Upper lobe of right lung (tissue), 1 donor: Measurements from ENCODE around the gene SPDYE5. TPM values are rescaled to one million over a fixed set of nuclear protein-coding genes. Genes with fewer than 3 reads are reported as not detected.
"Not testable (repeated sequence)": the region's sequence is repeated elsewhere in the genome, so short reads cannot be mapped to it uniquely, and the experiment has no call there.

ENCODE experiments used
- ATAC-seq: fragments of 200-7000 bp; cut with Tn5 transposase; one replicate; pipeline ENCODE4 v1.9.1; 2020; ENCODE audit warnings: mild to moderate bottlenecking, moderate library complexity
- DNase-seq: peaks from one replicate; pipeline ENCODE4 v3.0.0-alpha.2; 2020
- H3K27ac ChIP-seq: fragments of 200-600 bp; one replicate; pipeline ENCODE4 v1.8.0; 2022
- H3K27me3 ChIP-seq: fragments of 200-600 bp; one replicate; pipeline ENCODE4 v1.8.0; 2022; ENCODE audit warnings: mild to moderate bottlenecking
- H3K36me3 ChIP-seq: fragments of 200-600 bp; one replicate; pipeline ENCODE4 v1.8.0; 2022
- H3K4me1 ChIP-seq: fragments of 200-600 bp; one replicate; pipeline ENCODE4 v1.8.0; 2022
- H3K4me3 ChIP-seq: fragments of 200-600 bp; one replicate; pipeline ENCODE4 v1.8.0; 2022; ENCODE audit warnings: mild to moderate bottlenecking
- H3K9me3 ChIP-seq: fragments of 200-600 bp; one replicate; pipeline ENCODE4 v1.8.0; 2022
- intact Hi-C: fragments of 100-400 bp; cut with DNase I; formaldehyde crosslinking; loops from one replicate; pipeline ENCODE4 v1.11.0; 2022
- long read RNA-seq: library from polyadenylated mRNA; unstranded; transcript quantifications from one replicate; pipeline ENCODE4 v2.0.0, GENCODE V29; 2021
- total RNA-seq: library from RNA; stranded (reverse); fragmentation: NEBNext Ultra II Directional; extraction: Animal tissue kit (Norgen Biotek cat#: 25700); gene quantifications from one replicate; pipeline ENCODE4 v1.2.1, GENCODE V29; 2021
- TF ChIP-seq, protein P1 (sequence below): fragments of 200-600 bp; IDR thresholded peaks from one replicate; pipeline ENCODE4 v1.8.0; 2022; ENCODE audit warnings: antibody characterized with exemption
- donor health status: DM: no; HTN: yes; CAD: no; lungs with severe emphysema.

The SPDYE5 gene, protein sequence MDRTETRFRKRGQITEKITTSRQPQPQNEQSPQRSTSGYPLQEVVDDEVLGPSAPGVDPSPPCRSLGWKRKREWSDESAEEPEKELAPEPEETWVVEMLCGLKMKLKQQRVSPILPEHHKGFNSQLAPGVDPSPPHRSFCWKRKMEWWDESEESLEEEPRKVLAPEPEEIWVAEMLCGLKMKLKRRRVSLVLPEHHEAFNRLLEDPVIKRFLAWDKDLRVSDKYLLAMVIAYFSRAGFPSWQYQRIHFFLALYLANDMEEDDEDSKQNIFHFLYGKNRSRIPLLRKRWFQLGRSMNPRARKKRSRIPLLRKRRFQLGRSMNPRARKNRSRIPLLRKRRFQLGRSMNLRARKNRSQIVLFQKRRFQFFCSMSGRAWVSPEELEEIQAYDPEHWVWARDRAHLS
- total RNA-seq, result not detected
- long read RNA-seq, partial matches to known transcripts, result 0 of 8 reads
- long read RNA-seq, other reads (novel, unspliced or antisense), result 8 of 8 reads

DNA sequence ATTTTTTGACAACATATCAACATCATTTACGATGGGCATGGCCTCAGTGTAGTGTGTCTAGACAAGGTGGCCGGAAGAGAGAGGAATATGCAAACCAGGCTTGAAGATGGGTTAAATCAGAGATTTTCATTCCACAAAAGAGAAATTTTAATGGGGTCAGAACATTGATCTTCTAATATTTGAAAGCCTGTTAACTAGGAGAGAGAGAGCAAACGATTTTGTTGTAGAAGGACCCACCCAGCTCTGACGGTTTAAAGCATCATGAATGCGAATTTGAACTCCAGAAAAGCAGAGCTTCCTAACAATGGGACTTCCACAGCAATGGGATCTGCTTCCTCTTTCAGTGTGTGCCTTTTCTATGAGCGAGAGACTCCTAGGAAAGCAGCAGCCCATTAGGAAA lies at the start of gene SPDYE5:
SPDYE5 (plus strand) TSS at position 301 of the 400 bp plus-strand sequence. CDS start 1,728 bp downstream, outside the sequence.
- H3K36me3 ChIP-seq, DNase-seq, intact Hi-C loops, H3K9me3 ChIP-seq, ATAC-seq, H3K27ac ChIP-seq, H3K4me1 ChIP-seq, H3K4me3 ChIP-seq, H3K27me3 ChIP-seq: not testable (repeated sequence)

DNA sequence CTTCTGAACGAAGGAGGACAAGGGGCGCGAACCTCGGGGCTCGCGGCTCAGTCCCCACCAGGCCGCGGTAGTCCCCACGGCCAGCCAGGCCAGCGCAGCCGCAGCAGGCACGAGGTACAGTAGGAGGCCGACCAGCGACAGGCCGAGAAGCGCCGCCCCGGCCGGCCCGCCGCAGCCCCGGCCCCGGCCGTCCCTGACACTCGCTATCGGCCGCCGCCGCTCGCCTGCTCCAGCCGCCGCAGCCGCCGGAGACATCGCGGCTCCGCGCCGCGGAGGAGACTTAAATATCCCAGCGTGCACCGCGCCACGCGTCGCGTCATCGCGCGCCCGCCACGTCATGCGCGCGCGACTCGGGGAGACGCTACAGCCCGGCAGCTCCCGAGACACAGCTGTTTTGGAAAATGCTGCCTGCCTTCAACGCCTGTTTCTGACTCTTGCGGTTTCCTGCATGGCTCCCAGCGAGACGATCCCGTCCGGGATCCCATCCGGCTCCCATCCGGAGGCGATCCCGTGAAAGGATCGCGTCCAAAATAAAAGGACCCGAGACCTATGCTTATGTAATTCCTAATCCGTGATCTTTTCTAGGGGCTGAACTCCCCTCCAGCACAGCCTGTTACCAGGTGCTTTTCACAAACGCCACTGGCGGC lies 49.5 kb upstream of the SPDYE5 start:
- intact Hi-C loops, H3K27me3 ChIP-seq, H3K9me3 ChIP-seq, H3K4me1 ChIP-seq, DNase-seq: not testable (repeated sequence)
- peak overlapping the region; percentile 83 for H3K27ac ChIP-seq
- H3K4me3 ChIP-seq, result peak overlapping the region; percentile 59
- ATAC-seq, result peak; percentile 98
- H3K36me3 ChIP-seq, result peaks cover 31% of the 10 kb centered on the region

DNA sequence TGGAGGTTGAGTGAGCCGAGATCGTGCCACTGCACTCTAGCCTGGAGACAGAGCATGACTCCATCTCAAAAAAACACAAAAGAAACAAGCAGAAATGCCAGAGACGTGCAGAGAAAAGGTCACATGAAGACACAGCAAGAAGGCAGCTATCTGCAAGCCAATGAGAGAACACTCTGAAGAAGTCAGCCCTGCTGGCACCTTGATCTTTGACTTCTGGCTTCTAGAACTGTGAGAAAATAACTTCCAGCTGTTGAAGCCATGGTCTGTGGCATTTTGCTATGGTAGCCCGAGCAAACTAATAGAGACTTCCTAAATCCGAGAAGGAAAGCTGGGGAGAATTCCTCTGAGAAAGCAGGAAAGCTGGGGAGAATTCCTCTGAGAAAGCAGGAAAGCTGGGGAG lies 42.2 kb upstream of the SPDYE5 start:
- H3K36me3 ChIP-seq, H3K27me3 ChIP-seq, H3K4me1 ChIP-seq, H3K9me3 ChIP-seq, ATAC-seq, H3K27ac ChIP-seq, intact Hi-C loops, H3K4me3 ChIP-seq, DNase-seq: not testable (repeated sequence)

DNA sequence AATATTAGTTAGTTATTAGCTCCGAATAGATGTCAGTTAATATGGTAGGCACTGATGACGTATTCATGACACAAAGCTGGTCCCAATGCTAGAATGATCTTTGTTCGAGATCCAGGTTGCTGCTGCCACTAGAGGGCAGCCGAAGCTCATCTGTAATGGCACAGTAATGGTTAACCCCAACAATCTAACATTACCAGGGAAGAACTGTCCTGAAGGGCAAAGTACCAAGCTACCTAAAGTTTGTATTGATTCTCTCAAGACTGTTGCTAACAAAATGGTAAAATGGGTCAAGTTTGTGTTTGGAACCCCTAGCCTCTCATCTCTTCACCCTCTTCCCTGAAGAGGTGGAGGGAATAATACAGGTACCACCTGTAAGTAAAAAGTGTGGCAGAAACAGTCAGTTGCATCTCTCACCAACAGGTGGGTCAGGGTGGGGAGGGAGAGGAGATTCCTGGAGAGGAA lies 39.6 kb upstream of the SPDYE5 start:
- H3K4me3 ChIP-seq, DNase-seq, H3K9me3 ChIP-seq, H3K27ac ChIP-seq, H3K4me1 ChIP-seq, intact Hi-C loops, H3K36me3 ChIP-seq, H3K27me3 ChIP-seq: not testable (repeated sequence)
- TF ChIP-seq, protein P1, sequence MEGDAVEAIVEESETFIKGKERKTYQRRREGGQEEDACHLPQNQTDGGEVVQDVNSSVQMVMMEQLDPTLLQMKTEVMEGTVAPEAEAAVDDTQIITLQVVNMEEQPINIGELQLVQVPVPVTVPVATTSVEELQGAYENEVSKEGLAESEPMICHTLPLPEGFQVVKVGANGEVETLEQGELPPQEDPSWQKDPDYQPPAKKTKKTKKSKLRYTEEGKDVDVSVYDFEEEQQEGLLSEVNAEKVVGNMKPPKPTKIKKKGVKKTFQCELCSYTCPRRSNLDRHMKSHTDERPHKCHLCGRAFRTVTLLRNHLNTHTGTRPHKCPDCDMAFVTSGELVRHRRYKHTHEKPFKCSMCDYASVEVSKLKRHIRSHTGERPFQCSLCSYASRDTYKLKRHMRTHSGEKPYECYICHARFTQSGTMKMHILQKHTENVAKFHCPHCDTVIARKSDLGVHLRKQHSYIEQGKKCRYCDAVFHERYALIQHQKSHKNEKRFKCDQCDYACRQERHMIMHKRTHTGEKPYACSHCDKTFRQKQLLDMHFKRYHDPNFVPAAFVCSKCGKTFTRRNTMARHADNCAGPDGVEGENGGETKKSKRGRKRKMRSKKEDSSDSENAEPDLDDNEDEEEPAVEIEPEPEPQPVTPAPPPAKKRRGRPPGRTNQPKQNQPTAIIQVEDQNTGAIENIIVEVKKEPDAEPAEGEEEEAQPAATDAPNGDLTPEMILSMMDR, result peak; percentile 48
- peak; percentile 91 for ATAC-seq

DNA sequence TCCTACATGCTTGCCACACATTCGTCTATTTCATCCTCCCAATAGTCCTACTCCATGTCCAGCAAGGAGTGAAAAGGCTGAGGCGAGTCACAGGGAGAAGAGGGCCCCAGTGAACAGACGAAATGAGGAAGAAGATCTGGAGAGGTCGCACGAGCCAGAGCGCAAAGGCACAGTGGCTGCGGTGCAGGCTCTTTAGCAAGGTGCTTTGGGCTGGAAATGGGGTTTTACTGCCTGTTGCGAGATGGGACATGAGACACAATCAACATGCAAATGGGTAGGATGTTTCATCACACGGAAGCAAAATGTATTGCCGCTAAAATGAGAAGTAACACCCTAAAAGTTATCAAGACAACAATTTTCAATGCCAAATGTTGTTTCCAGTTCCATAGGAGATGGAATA lies 35.7 kb upstream of the SPDYE5 start:
- ATAC-seq, result peak; percentile 73
- intact Hi-C loops, H3K9me3 ChIP-seq, H3K36me3 ChIP-seq, DNase-seq, H3K4me3 ChIP-seq, H3K4me1 ChIP-seq, H3K27ac ChIP-seq, H3K27me3 ChIP-seq: not testable (repeated sequence)

DNA sequence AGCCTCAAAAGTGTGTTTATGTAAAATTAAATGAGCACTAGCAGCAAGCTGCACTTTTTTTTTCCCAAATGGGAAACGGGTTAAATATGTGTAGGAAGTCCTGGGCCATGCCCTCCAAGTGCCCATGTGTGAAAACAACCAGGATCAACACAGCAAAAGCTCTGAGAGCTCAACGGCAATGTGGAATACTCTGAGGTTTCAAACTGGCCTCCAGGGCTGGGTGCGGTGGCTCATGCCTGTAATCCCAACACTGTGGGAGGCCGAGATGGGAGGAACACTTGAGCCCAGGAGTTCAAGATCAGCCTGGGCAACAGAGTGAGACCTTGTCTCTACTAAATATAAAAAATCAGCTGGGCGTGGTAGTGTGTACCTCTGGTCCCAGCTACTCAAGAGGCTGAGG lies 34.1 kb upstream of the SPDYE5 start:
- DNase-seq, H3K36me3 ChIP-seq, H3K9me3 ChIP-seq, H3K27me3 ChIP-seq, ATAC-seq, H3K4me3 ChIP-seq, H3K27ac ChIP-seq, intact Hi-C loops, H3K4me1 ChIP-seq: not testable (repeated sequence)

DNA sequence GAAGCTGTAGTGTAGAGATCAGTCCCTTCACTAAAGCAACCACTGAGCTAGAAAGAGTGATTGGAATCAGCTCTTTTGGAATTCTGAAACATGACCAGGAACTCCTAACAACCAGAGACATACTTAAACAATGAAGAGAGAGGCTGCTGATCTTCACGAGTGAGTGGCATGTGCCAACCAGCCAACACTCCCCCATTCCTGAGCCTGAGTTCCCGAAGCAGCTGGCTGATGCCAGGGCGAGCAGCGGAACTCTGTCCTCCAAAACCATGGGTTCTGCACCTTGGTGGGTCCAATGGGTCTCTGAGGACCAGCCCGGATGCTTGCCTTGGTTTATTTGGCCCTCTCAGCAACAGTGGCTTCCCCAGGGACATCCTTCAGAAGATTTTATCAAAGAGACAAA lies 31.6 kb upstream of the SPDYE5 start:
- intact Hi-C loops, H3K36me3 ChIP-seq, H3K9me3 ChIP-seq, ATAC-seq, DNase-seq, H3K4me3 ChIP-seq, H3K4me1 ChIP-seq, H3K27ac ChIP-seq, H3K27me3 ChIP-seq: not testable (repeated sequence)

DNA sequence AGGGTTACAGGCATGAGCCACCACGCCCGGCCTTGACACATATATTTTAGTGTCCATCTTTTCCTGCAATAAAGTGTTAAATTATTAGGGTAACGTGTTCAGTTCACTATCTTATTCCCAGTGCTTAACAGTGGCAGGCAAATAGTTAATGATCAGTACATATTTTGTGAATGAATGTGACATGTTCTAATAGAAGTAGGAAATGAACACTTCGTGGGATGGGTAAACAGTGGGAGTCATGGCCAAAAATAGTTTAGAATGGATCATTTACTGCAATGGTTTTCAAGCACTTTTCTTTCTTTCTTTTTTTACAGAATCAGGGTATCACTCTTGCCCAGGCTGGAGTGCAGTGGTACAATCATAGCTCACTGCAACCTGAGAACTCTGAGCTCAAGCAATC lies 22.0 kb upstream of the SPDYE5 start:
- H3K27me3 ChIP-seq, H3K4me3 ChIP-seq, H3K9me3 ChIP-seq, H3K4me1 ChIP-seq, H3K27ac ChIP-seq, DNase-seq, intact Hi-C loops, ATAC-seq: not testable (repeated sequence)
- peaks cover 23% of the 10 kb centered on the region for H3K36me3 ChIP-seq

DNA sequence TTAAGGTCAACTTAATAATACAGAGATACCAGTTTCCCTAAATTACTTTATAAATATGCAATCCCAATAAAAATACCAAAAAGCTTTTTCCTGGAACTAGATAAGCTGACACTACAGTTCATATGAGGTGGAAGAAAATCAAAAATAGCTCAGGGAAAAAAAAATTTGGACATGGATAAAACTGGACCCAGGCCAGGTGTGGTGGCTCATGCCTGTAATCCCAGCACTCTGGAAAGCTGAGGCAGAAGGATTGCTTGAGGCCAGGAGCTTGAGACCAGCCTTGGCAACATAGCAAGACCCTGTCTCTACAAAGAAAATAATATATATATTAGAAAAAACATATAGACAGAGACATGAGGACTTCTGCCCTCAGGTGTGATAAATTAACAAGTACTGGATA lies 14.7 kb upstream of the SPDYE5 start:
- ATAC-seq, H3K27me3 ChIP-seq, H3K4me3 ChIP-seq, H3K27ac ChIP-seq, DNase-seq, H3K4me1 ChIP-seq, H3K9me3 ChIP-seq, intact Hi-C loops: not testable (repeated sequence)
- H3K36me3 ChIP-seq, result peaks cover 21% of the 10 kb centered on the region

DNA sequence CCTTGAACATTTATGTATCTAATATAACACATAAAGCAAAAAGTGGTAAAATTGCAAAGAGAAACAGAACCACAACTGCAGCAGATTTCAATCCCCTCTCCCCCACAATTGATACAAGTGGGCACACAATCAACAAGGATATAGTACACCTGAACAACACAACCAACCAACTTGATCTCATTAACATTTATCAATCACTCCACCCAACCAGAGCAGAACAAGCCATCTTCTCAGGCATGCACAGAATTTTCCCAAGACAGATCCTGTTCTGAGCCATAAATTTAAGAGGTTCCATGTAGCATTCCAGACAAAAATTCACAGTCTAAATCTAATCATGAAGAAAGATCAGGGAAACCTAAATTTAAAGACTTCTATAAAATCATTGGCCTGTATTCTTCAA lies 11.8 kb upstream of the SPDYE5 start:
- H3K9me3 ChIP-seq, H3K27me3 ChIP-seq, DNase-seq, H3K4me1 ChIP-seq, H3K27ac ChIP-seq, intact Hi-C loops, ATAC-seq, H3K36me3 ChIP-seq, H3K4me3 ChIP-seq: not testable (repeated sequence)

DNA sequence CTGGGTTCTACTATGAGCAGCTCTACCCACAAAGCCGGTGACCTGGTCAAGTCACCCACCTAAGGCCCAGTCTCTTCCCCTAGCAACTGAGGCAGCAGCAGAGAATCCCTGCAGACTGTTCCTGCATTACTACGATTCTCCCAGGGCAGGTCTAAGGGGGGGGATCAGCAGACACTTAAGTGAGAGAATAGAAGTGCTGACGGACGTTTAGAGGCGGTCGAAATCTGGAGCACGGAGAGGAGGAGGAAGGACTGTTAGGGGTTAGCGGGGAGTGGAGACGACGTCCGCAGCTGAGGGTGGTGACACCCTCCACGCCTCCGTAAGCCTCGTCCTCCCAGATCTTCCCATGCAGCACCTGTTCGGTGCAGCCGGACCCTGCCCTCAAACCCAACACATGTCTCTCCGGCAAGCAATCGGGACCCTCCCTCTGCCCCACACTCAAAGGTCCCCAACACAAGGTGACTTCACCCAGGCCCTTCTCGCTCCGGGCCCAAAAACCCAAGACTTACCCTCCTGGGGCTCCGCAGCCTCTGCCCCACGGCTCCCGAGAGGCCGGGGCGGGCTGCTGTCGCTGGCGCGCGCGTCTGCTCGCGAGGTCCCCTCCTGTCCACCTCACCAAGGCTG lies 6.7 kb upstream of the SPDYE5 start:
- H3K9me3 ChIP-seq, DNase-seq, H3K4me1 ChIP-seq, H3K36me3 ChIP-seq, ATAC-seq, H3K27me3 ChIP-seq, intact Hi-C loops: not testable (repeated sequence)
- peak overlapping the region; percentile 71 for H3K27ac ChIP-seq
- peak overlapping the region; percentile 63 for H3K4me3 ChIP-seq

DNA sequence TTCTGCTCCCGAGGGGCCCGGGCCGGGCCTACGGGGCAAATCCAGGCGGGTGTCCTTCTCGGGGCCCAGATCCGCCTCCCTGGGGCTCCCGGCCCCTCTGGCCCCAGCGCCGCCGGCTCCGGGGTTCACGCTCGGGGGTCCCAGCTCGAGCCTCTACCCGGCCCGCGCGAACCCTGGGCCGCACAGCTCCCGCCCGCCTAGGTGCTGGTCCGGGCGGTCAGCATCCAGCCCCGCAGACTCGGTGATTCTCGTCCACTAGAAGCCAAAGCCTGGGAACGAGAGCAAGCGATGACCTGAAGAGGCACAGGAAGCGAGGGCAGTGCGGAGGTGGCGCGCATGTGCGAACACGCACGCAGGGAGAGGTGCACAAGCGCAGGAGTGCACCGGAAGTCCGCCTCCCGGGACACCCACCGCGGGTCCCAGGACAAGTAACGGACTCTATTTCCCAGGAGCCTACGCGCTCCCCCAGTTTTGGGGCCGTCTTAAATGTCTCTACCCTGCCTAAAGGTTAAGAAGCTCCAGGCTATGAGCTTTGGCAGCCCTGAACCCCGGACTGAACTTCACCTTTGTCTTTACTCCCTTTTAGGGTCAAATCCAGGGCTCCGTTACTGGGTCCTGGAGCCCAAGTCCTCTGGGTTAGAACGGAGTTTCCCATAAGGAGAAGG lies 6.0 kb upstream of the SPDYE5 start, which contains the start of gene POM121C:
POM121C (minus strand) TSS at position 321 of the 665 bp plus-strand sequence. CDS start 44,803 bp downstream, outside the sequence.
- peak; percentile 100 for ATAC-seq
- not testable (repeated sequence) for H3K4me1 ChIP-seq

More for the DNA sequence above, 6.0 kb upstream of the SPDYE5 start, which contains the start of gene POM121C:
- DNase-seq, result peak; percentile 96
- H3K36me3 ChIP-seq, H3K9me3 ChIP-seq, intact Hi-C loops, H3K27me3 ChIP-seq: not testable (repeated sequence)
- H3K27ac ChIP-seq, result peak within 1 kb of the TSS; percentile 71
- peak within 1 kb of the TSS; percentile 63 for H3K4me3 ChIP-seq
